Activated naive CD4-positive, alpha-beta T cell treated with anti-CD3 and anti-CD28 coated beads, Interleukin-2, amount 10 ng/mL, durations not matched to agents 7 days and 5 days (primary cell): ENCODE measurements around the gene MAP2K1.

ENCODE experiments used
- CTCF ChIA-PET: fragments of 350-600 bp; sonication (Branson Sonifier 250); formaldehyde crosslinking; loops from one replicate; lab custom pipeline; 2021; ENCODE audit warnings: antibody characterized with exemption; lab: Charles Lee
- DNase-seq: peaks from one replicate; pipeline ENCODE4 v3.0.0-alpha.2; 2020
- H3K27ac Mint-ChIP-seq: one replicate; pipeline ENCODE4 v1.8.0; 2021; ENCODE audit warnings: mild to moderate bottlenecking, moderate library complexity, mixed read lengths
- H3K27me3 Mint-ChIP-seq: one replicate; pipeline ENCODE4 v1.8.0; 2021; ENCODE audit warnings: mild to moderate bottlenecking, mixed read lengths
- H3K36me3 Mint-ChIP-seq: one replicate; pipeline ENCODE4 v1.8.0; 2021; ENCODE audit warnings: mixed read lengths
- H3K4me1 Mint-ChIP-seq: one replicate; pipeline ENCODE4 v1.8.0; 2021; ENCODE audit warnings: mixed read lengths
- H3K4me3 Mint-ChIP-seq: one replicate; pipeline ENCODE4 v1.8.0; 2021; ENCODE audit warnings: mild to moderate bottlenecking, moderate library complexity, mixed read lengths
- H3K9me3 Mint-ChIP-seq: one replicate; pipeline ENCODE4 v1.8.0; 2021; ENCODE audit warnings: mixed read lengths

Gene MAP2K1

GRCh38 chr15:66481107-66481856, 94.6 kb downstream of the MAP2K1 start:
- peaks cover 6% of the 10 kb centered on the region for H3K4me1 Mint-ChIP-seq
- CTCF ChIA-PET: interaction anchor here (0.7 kb wide), 1 partner anchor 10 kb away, joined by 5 read pairs; no protein-coding TSS in a partner anchor
- H3K36me3 Mint-ChIP-seq: peaks cover 54% of the 10 kb centered on the region
- no peaks in the 10 kb centered on the region for H3K27me3 Mint-ChIP-seq
- H3K4me3 Mint-ChIP-seq: no peak overlapping the region
- H3K9me3 Mint-ChIP-seq: no peaks in the 10 kb centered on the region
- no peak for DNase-seq
- no peak overlapping the region for H3K27ac Mint-ChIP-seq

- H3K9me3 Mint-ChIP-seq: no peaks in the 10 kb centered on the region
- peaks cover 61% of the 10 kb centered on the region for H3K36me3 Mint-ChIP-seq
- no peak for DNase-seq
- CTCF ChIA-PET: no interaction called here
- no peaks in the 10 kb centered on the region for H3K27me3 Mint-ChIP-seq
- H3K4me3 Mint-ChIP-seq: no peak overlapping the region
- no peak overlapping the region for H3K27ac Mint-ChIP-seq
- peaks cover 3% of the 10 kb centered on the region for H3K4me1 Mint-ChIP-seq
Measured at GRCh38 chr15:66482539-66482938, 95.8 kb downstream of the MAP2K1 start.

DNA sequence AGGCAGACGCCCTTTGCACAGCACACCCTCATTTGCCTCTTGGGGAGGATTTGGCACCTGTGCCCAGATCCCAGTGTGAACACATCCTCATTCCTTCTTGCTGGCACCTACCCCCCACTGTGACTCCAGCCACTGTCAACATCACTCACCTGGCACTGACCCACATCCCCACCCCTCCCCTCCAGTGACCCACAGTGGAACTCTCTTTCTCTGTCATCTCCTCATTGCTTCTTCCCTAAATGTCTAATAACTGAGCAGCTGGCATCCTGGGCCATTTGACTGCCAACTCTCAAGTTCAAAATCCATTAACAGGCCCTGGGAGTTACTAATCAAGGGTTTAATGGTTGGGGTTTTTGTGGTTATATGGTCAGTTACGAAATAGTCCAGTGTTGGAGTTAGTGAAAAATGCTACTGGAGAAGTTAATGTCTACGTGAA, 96.4 kb downstream of the MAP2K1 start:
- DNase-seq: no peak
- CTCF ChIA-PET: no interaction called here
- Mint-ChIP-seq H3K9me3 (no peaks in the 10 kb centered on the region), H3K27me3 (no peaks in the 10 kb centered on the region), H3K27ac (no peak overlapping the region), H3K36me3 (peaks cover 67% of the 10 kb centered on the region), H3K4me3 (no peak overlapping the region), H3K4me1 (peaks cover 3% of the 10 kb centered on the region)

DNA sequence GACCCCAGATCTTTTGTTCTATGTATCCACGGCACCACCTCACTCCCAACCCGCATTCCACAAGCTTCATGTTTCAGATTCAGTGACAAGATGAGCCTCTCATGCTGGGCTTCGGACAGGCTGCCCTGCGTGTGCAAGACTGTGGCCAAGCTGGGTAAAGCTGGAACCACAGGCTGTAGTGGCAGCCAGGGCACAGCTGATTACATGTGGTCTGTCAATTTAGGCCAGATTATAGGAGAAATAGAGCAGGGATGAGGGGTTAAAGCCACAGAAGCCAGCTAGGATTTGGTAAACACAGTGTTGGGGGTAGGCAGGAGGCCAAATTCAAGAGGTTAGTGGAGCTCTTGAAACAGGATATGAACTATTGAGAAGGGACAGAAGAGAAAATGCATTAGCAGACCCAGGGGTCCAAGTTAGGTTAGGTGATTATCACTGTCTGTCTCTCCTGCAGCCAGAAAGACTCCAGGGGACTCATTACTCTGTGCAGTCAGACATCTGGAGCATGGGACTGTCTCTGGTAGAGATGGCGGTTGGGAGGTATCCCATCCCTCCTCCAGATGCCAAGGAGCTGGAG, 97.9 kb downstream of the MAP2K1 start:
- H3K27ac Mint-ChIP-seq: no peak overlapping the region
- peaks cover 71% of the 10 kb centered on the region for H3K36me3 Mint-ChIP-seq
- DNase-seq: no peak
- H3K4me3 Mint-ChIP-seq: no peak overlapping the region
- CTCF ChIA-PET: no interaction called here
- H3K27me3 Mint-ChIP-seq: no peaks in the 10 kb centered on the region
- H3K9me3 Mint-ChIP-seq: no peaks in the 10 kb centered on the region
- peaks cover 4% of the 10 kb centered on the region for H3K4me1 Mint-ChIP-seq

DNA sequence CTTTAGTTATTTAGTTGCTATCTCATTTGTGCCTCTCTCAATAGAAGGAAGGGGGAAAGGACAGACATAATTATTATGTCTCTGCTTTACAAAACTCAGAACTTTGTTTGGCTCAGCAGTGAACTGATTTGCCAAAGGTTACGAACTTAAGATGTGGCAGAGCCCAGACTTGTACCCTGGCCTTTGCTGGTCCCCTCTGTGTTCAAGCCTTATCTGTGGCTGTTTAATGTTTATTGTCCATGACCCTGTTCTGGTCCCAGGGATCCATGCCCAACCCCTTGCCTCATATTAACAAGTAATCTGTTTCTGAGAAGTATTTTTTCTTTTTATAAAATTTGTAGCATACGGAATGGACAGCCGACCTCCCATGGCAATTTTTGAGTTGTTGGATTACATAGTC, 100.2 kb downstream of the MAP2K1 start:
- Mint-ChIP-seq H3K27me3 (no peaks in the 10 kb centered on the region), H3K36me3 (peaks cover 75% of the 10 kb centered on the region), H3K27ac (no peak overlapping the region), H3K4me1 (peaks cover 4% of the 10 kb centered on the region), H3K4me3 (no peak overlapping the region), H3K9me3 (no peaks in the 10 kb centered on the region)
- CTCF ChIA-PET: no interaction called here
- no peak for DNase-seq

DNA sequence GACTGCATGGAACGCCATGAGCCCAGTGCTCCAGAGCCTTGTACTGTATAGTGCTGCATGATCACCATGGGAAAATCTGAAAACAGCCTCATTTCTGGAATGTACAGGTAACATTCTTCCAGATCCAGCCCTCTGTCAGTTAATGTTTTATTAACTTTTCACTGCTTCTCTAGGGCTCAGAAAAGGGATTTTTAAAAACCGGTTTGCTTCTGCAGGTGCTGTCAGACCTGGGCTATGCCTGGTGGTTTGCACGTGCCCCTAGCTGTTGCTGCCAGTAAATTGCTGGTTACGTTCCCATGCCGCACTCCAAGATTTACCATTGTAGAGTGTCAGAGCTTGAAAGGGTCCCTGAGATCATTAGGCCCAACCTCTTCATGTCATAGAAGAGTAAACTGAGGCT, 101.8 kb downstream of the MAP2K1 start:
- no peak overlapping the region for H3K27ac Mint-ChIP-seq
- H3K27me3 Mint-ChIP-seq: no peaks in the 10 kb centered on the region
- DNase-seq: no peak

DNA sequence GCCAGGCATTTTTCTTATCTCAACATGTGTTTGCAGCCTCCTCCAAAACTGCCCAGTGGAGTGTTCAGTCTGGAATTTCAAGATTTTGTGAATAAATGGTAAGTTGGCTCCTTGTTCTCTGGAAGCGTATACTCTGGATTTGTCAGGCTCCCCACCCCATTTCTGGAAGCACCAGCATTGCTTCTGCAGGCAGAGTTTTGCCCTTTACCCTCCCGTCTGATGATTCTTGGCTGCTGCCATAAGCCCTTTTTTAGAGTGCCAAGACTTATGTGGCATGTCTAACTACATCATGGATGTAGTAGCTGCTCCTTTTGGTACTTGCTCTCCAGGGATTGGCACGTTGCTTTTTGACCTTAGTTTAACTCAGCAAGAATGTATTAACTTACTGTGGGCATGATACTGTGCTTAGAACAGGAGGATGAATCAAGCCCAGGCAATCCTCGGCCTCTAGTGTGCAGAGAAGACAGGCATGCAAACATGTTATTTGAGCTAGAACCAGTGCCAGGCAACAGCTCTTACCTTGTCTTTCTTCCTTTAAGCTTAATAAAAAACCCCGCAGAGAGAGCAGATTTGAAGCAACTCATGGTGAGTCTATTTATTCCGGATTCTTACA, 102.6 kb downstream of the MAP2K1 start:
- Mint-ChIP-seq H3K36me3 (peaks cover 80% of the 10 kb centered on the region), H3K4me3 (no peak overlapping the region), H3K27me3 (no peaks in the 10 kb centered on the region), H3K4me1 (peaks cover 4% of the 10 kb centered on the region), H3K27ac (no peak overlapping the region), H3K9me3 (no peaks in the 10 kb centered on the region)
- CTCF ChIA-PET: interaction anchor here (1.1 to 2.8 kb wide), 2 partner anchors 9 to 19 kb away, joined by 3 to 13 read pairs; no protein-coding TSS in a partner anchor
- no peak for DNase-seq

More for the DNA sequence above, 101.8 kb downstream of the MAP2K1 start:
- CTCF ChIA-PET: interaction anchor here (2.8 kb wide), 1 partner anchor 10 kb away, joined by 13 read pairs; no protein-coding TSS in a partner anchor
- H3K9me3 Mint-ChIP-seq: no peaks in the 10 kb centered on the region
- H3K4me1 Mint-ChIP-seq: peaks cover 4% of the 10 kb centered on the region
- H3K4me3 Mint-ChIP-seq: no peak overlapping the region
- peaks cover 76% of the 10 kb centered on the region for H3K36me3 Mint-ChIP-seq

DNA sequence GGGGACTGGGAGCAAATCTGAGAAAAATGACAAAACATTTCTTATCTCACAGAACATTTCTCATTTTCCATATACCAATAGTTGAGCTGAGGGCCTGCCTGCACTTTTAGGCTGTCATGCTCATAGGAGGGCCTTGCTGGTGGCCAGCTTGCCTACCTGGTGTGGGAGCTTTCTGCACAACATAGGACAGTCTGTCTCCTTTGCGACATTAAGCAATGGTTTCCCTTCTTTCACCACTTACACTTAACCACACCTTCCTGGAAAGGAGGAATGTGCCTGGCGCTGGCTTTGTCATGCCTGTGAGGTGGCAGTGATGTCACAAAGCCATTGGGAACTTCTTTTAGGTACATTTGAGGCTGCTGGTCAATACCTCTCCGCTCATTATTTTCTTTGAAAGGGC, 105.1 kb downstream of the MAP2K1 start:
- H3K36me3 Mint-ChIP-seq: peaks cover 76% of the 10 kb centered on the region
- H3K9me3 Mint-ChIP-seq: no peaks in the 10 kb centered on the region

DNA sequence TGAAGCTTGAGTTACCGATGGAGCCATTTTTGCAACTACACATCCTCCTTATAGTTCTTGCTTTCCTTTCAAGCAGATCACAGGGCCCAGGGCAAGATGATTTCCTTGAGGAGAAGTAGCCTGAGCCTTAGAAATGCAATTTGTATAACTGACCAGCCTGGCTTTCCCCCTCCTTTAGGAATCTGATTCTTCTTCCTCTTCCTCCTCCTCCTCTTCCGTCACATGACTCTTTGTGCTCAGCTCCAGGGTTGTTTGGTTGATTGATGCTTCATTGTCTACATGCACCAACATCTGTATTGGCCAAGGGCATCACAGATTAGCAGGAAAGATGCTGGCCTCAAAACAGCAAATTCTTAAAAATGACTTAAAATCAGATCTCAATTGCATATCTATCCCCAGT, 107.5 kb downstream of the MAP2K1 start:
- DNase-seq: no peak
- peaks cover 34% of the 10 kb centered on the region for H3K4me1 Mint-ChIP-seq
- H3K36me3 Mint-ChIP-seq: peaks cover 79% of the 10 kb centered on the region
- H3K27me3 Mint-ChIP-seq: no peaks in the 10 kb centered on the region
- no peaks in the 10 kb centered on the region for H3K9me3 Mint-ChIP-seq
- H3K4me3 Mint-ChIP-seq: no peak overlapping the region
- H3K27ac Mint-ChIP-seq: peak overlapping the region; percentile 40
- CTCF ChIA-PET: no interaction called here

More for the DNA sequence above, 105.1 kb downstream of the MAP2K1 start:
- no peak for DNase-seq
- CTCF ChIA-PET: no interaction called here
- peaks cover 17% of the 10 kb centered on the region for H3K4me1 Mint-ChIP-seq
- H3K27me3 Mint-ChIP-seq: no peaks in the 10 kb centered on the region
- no peak overlapping the region for H3K4me3 Mint-ChIP-seq
- H3K27ac Mint-ChIP-seq: peak overlapping the region; percentile 37

GRCh38 chr15:66496951-66497501, 110.3 kb downstream of the MAP2K1 start:
- Mint-ChIP-seq H3K4me1 (peaks cover 55% of the 10 kb centered on the region), H3K27me3 (no peaks in the 10 kb centered on the region), H3K4me3 (peak overlapping the region; percentile 97), H3K27ac (peak overlapping the region; percentile 97), H3K9me3 (no peaks in the 10 kb centered on the region), H3K36me3 (peaks cover 84% of the 10 kb centered on the region)
- no peak for DNase-seq
- CTCF ChIA-PET: interaction anchor here (0.8 to 4.1 kb wide), 16 partner anchors 22 to 355 kb away, joined by 3 to 60 read pairs (median 6); partner anchors contain the start of genes DIS3L, MAP2K1 and TIPIN

GRCh38 chr15:66497502-66498455, 111.1 kb downstream of the MAP2K1 start, which contains the start of gene SNAPC5:
Gene SNAPC5, minus strand, starts transcription at chr15:66497762. Its CDS starts 31 bp downstream, at chr15:66497731.
- CTCF ChIA-PET: interaction anchor here (0.6 to 4.1 kb wide), 31 partner anchors 9 to 1172 kb away, joined by 3 to 60 read pairs (median 5); partner anchors contain the start of genes DIS3L, MAP2K1 and TIPIN
- Mint-ChIP-seq H3K4me3 (peak within 1 kb of the TSS; percentile 97), H3K27ac (peak within 1 kb of the TSS; percentile 97), H3K27me3 (no peaks in the 10 kb centered on the region), H3K4me1 (peaks cover 61% of the 10 kb centered on the region), H3K36me3 (peaks cover 84% of the 10 kb centered on the region), H3K9me3 (no peaks in the 10 kb centered on the region)
- peak; percentile 98 for DNase-seq

DNA sequence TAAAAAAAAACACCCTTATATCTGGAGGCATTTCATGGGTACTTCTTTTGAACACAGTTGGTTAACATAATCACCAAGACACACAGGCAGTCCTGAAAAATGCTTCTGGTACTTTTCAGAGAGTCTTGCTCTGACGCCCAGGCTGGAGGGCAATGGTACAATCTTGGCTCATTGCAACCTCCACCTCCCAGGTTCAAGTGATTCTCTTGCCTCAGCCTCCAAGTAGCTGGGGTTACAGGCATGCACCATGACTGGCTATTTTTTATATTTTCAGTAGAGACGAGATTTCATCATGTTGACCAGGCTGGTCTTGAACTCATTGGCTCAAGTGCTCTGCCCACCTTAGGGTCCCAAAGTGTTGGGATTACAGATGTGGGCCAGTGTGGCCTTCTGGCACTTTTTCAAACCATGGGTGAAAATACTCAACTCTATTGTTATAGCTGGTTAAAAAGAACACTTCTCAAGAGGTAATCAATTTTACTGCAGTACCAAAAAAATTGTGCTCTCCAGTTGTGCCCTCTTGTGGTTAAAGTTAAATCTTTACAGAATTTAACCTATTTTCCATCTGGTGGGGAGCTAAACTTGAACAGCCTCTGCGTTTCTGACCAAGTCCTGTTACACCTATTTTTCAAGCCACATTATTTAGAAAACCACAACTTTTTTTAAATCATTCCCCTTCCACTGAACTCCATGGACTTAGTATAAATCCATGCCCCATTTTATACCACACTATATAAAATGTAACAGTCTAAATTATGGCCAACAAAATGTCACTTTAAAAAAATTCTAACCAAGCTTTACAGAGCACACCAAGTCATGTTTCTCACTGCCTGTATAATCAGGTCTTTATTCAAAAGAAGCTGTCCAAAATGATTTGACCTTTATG, 112.0 kb downstream of the MAP2K1 start:
- DNase-seq: no peak
- H3K4me1 Mint-ChIP-seq: peaks cover 69% of the 10 kb centered on the region
- H3K27ac Mint-ChIP-seq: peak overlapping the region; percentile 97
- CTCF ChIA-PET: interaction anchor here (0.6 to 4.1 kb wide), 34 partner anchors 9 to 970 kb away, joined by 3 to 60 read pairs (median 5); partner anchors contain the start of genes DIS3L, MAP2K1 and TIPIN
- H3K4me3 Mint-ChIP-seq: no peak overlapping the region
- peaks cover 84% of the 10 kb centered on the region for H3K36me3 Mint-ChIP-seq
- H3K27me3 Mint-ChIP-seq: no peaks in the 10 kb centered on the region
- H3K9me3 Mint-ChIP-seq: no peaks in the 10 kb centered on the region
